Activated CD4-positive, CD25-positive, alpha-beta regulatory T cell (primary cell): ENCODE results near the gene PPARG.

ENCODE experiments used
- DNase-seq, 4 experiments: peaks; one replicate each; lab custom pipeline; 2025; lab: John Stamatoyannopoulos, UW

Gene PPARG

DNA sequence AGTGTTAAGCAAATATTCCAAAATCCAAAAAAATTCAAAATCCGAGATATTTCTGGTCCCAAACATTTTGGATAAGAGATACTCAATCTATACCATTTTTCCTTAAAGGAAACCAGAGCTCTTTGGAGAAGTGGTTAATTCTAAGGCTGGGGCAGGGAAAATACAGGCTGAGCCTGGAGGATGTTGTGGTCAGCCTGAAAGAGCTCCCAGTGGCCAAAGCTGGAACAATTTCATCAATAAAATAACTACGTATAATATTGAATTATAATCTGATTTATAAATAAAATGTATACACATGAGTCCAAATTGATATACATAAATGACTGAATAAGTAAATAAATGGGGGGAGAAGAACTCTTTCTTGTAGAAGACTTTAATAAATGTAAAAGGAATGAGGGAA is 24.6 kb downstream of the PPARG start:
- no peak for DNase-seq

DNA sequence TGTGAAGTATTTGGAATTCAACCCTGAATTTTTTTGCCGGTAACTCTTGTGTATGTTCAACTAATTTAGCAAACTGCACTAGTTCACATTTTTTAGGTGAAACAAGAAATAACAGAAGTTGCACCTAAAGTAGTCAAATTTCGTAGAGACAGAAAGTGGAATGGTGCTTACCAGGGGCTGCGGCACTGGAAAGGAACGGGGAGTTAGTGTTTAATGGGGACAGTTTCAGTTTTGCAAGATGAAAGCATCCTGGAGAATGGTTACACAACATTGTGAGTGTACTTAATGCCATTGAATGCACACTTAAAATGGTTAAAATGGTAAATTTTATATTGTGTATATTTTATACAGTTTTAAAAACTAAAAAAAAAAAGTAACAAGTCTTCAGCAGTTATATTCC is 27.4 kb downstream of the PPARG start:
- no peak for DNase-seq

DNA sequence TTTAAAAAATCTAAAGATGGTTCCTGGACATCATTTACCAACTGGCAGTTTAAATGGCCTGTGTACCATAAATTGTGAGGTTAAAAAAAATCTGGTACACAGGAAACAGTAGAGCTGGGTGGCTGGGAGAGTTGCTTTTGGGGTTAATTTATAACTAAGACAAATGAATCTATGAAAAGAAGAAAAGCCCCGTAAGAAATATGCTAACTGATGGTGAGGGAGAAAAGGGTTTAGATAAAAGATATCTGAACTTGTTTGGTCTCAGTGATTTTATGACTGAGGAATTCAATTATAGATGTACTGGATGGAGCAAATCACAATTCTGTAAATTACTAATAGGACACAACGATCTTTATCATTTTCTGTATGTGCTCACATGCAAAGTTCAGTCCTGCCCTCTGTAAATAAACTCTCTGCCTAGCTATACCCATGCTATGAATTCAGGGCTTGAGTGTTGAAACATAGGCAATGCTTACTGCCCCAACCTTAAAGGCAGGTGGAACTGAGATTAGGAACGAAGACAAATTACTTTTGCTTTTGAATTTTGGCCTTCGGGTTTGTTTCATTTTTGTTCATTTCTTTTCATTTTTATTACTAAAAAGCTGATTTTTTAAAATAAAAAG is 28.0 kb downstream of the PPARG start:
- no peak for DNase-seq

DNA sequence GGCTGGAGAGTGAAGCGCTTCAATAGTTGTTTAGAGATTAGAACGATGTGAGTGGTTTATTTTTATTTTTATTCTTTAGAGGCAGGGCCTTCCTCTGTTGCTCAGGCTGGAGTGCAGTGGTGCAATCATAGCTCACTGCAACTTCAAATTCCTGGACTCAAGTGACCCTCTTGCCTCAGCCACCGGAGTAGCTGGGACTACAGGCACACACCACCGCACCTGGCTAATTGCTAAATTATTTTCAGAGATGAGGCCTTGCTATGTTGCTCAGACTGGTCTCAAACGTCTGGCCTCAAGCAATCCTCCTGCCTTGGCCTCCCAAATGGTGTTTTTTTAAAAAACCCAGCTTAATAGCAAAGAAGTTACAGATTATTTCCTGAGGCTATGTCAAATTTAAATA is 29.0 kb downstream of the PPARG start:
- DNase-seq: no peak

DNA sequence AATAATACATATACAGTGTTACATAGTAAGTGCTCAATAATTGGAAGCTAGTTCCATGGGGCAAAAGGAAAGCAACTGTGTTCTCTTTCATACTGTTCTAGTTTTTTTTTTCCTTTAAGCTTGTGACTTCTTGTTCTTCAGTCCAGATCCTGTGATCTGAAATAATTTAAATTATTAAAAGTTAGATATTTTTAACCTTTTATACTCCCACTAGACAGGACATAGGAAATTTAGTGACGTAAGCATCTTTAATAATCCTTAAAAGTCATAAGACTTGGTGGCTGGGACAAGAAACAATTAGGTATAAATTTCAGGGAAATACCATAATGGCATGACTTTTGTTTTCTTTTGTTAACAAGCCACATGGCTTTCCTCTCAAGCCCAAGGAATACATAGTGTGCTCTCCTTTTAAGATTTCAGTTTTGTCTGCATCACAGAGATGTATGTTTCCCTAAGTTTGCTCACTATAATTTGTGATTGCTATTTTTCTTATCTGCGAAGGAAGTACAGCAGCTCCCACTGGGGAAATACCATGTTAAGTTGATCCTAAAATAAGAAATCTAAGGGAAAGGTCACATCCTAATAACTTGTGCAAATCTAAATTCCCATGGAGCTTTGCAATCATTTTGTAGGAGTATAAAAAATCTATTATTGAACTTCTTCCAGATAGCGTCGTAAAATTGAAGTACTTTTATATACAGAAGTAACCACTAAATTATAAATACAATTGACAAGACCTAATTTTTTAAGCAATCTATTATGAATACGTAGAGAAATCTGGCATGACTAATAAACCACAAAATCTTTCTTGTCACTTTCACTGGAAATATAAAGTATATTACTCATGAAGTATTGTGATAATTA is 30.1 kb downstream of the PPARG start:
- DNase-seq: no peak

DNA sequence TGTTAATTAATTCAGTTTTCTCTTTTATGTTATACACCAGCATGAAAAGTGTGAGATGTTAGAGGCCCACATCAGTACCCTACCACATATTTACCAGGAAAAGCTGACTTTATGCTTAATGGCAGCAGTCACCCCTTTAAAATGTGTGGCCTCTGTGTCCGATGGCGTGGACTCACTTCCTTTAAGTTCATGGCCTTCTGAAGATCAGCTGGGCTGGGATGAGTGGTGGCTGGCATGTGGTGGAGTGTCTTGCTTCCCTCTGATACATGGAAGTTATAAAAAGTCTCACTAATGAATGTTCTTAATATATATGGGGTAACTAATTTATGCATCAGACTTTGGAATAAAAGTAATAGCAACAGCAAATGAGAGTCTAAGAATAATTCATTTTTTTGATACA is 32.1 kb downstream of the PPARG start:
- DNase-seq: no peak

DNA sequence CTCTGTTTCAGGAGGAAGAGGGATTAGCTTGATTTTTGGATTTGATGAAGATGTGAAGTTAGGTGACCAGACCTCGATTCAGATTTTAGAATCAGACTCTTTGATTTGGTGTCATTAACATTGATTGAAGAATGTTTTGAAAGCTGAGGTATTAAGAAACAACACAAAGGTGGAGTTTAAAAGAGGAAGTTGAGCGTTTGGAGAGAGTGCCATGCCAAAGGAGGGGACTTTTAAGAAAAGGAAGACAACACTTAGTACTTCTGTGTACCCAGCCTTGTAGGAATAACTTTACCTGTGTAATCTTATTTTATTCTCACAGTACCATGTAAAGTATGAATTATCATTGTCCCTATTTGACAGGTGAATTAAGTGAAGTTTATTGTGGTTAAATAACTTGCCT is 34.4 kb downstream of the PPARG start:
- no peak for DNase-seq

DNA sequence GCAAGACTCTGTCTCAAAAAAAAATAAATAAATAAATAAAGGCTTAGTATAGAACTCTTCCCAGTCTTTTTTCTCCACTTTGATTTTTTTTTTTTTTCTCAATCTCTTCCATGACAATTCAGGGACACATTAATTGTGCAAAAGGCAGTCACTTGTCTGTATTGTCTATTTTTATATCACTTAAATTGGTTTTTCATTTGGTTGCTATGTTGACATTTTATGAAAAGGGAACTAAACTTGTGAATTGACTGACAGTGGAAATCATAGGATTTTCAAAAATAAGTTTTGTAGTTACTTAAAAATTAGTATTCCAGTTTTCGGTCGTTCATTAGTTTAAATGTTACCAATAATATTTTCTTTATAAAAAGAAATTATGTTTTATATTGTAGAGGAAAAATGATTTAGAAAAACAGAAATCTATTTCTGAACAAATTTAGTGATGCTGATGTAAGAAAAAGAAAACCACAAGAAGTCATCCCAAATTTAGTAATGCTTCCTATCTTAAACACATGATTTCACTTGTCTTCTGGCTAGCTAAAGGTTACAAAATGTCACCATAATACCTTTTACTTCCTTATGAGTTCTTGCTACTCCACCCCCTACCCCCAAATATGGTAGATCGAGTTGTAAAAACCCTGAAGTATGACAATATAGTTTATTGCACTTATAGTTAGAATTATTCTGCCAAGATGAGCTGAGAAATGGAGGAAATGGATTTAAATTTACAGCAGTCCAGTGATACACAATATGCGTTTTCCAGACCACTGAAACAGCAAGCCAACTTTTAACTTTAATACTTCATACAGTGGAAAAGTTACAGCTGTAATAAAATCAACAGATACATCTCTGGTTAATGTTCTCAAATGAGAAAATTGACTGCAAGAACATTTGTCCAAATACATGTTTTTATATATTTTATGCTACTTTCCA is 37.0 kb downstream of the PPARG start:
- no peak for DNase-seq

DNA sequence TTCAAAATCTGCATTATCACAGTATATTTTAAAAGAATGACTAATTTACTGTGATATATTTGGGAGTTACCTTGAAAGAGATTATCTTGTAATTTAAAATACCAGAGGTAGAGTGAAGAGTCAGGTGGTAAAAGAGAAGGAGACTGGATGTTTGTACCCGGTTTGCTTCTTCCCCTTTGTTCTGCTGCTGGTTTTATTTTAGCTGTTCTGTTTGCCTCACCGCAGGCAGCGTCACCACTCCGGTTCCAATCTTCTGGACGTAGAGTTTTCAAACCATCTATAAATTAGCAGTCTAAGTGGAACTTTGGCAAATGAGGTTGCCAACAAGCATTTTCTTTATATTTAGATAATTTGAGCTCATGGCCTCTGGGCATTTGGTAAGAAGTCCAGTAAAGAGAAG is 38.2 kb downstream of the PPARG start:
- DNase-seq: no peak

DNA sequence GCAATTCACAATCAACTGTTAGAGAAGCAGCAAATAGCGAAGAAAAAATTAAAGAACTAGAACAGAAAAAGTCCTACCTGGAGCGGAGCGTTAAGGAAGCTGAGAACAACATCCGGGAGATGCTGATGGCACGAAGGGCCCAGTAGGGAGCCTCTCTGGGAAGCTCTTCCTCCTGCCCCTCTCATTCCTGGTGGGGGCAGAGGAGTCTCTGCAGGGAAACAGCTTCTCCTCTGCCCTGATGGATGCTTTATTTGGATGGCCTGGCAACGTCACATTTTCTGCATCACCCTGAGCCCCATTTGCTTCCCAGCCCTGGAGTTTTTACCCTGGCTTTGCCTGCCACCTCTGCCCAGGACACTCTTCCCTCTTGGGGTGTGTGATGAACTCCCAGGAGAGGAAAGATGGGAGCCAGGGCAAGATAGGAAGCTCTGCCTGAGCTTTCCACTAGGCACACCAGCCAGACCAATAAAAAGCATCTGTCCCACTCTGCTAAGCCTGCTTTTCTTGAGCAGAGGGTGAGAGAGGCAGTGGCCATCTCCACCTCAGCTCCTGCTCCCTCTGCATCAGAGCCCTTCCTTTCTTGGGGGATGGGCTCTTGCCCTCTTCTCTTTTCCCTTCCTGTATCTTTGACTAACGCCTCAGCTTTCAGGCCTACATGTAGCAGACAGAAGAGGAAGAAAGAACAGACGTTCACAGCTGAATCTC is 39.4 kb downstream of the PPARG start:
- DNase-seq: no peak

DNA sequence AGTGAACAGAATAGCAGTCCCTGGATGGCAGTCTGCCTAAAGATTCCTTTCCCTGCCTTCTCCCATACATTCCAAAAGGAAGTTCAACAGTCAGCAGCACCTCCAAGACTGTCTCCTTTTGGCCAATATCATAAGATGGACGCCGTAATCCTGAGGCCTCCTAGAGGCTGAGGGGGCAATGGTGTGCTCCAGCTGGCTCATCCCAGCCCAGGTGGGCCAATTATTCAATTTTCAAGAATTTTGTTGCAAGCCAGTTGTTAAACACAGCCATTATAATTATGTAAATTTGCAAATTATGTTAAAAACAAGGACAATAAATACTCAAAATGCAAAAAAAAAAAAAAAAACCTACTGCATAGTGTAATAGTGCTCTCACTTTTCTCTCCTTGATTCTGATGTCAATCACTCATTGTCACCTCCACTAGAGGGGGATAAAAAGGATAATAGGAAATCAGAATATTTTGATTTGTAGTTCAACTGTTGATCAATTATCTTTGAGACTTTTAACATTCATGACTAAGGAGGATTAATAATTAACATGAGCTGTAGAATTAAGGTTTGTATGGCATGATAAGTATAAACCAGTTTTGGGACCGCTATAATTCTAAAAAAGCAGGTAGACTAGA is 40.1 kb downstream of the PPARG start:
- no peak for DNase-seq

DNA sequence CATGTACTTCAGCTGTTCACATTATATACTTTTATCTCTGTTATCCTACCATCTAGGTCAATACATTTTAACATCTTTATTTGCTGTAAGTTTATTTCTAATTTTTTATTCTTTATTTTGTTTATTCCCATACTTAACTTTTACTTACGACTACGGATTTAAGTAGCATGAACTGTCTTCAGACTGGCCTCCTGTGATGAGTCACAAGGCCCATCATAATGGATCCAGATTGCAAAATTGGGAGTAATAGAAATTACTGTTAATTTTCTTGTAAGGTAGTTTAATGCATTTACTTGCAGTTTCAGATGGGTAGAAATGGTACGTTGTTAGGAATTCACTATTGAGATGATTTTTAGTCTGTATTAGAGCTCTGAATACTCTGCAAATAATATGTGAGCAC is 45.9 kb downstream of the PPARG start:
- DNase-seq: no peak

DNA sequence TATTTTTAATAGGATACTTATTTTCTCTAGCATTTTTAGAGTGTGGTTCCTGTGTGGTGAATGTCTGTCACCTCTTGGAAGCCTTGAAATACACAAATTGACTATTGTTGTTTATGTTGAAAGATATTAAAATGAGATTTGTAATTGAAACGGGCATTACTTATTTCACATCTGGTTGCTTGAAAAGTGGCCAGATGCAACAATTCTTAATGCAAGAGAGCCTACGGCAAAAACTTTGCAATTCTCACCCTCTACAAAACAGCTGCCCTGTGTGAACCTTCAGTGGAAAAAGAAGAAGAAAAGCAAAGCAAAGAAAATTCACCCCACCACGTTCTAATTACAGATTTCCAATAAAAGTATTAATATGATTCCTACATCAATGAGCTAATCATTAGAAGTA is 46.6 kb downstream of the PPARG start:
- DNase-seq: no peak

DNA sequence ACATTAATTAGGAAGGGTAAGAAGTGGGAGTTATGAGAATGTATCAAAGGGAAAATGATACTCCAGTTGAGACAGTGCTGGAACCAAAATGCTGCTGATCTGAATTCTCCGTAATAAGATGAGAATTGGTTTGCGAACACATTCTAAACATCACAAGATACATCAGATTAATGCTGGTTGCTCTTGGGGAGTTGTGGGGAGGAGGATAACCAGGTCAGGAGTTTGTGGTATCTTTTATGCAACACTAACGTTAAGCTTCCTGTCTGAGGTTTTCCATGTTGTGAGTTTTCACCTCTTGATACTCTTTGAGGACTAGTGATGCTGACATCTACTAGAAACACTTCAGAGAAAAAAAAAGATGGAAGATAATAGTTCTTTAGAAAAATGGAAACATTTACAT is 47.2 kb downstream of the PPARG start:
- DNase-seq: no peak

DNA sequence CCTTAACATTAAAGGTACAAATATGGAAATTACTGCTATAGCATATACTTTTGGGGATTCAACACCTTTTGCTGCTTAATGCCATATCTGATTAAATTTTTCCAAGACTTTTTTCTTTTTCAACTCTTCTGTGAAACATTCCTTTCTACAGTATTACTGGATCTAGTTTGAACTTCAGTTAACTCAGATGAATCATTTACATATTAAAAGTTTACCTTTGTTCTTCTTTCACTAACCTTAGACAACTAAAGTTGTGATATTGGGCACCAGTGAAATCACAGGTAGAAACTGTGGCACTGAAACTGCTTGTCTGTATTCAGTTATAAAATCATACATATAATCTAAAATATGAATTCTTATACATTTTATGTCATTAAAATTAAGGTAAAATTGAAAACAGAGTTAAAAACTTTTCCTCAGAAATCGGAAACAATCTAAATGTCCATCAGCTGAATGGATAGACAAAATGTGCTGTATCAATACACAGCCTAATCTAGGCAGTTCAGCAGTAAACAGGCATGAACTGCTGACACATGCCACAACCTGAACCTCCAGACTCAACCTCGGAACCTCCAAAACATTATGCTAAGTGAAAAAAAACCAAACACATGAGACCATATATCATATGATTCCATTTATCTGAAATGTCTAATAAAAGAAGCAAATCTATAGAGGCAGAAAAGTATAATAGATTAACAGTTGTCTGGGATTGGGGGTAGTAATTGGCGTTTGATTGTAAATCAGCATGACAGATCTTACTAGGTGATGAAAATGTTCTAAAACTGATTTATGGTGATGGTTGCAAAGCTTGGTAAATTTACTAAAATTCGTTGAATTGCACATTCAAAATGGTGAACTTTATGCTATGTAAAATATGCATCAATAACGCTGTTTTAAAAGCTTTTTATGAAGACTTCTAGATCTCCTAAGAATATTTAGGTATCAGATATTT is 50.0 kb downstream of the PPARG start:
- no peak for DNase-seq

DNA sequence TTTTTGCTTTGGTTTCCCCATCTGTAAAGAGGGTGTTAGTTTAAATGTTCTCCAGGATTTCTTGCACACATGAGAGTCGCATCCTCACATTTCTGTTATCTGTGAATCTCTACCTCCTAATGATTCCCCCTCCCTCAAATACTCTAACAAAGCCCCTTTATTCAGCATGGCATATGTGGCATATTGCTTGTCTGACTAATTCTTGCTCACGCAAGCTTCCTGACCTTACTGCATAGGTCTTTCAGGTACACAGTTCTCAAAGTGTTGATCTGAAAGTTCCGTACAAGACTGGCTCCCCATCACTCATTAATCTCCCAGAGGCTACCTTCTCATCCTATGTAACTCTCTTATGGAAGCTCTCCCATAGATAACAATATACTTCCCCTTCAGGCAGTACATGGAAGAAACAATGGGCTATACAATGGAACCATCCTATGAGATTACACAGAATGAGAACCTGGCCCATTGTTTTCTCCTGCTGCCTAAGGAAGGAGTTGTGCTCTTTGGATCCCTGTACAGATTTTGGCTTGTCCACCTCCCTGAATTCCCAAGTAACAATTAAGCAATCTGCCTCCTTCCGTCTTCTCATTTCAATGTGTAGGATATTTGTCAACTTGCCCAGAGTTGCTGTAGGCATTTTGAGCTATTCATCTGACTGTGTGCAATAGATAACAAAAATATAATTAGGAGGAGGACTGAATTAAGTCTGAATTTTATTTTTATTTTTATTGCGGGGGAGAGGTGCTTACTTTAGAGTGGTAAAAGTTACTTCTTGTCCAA is 51.0 kb downstream of the PPARG start:
- DNase-seq: no peak

DNA sequence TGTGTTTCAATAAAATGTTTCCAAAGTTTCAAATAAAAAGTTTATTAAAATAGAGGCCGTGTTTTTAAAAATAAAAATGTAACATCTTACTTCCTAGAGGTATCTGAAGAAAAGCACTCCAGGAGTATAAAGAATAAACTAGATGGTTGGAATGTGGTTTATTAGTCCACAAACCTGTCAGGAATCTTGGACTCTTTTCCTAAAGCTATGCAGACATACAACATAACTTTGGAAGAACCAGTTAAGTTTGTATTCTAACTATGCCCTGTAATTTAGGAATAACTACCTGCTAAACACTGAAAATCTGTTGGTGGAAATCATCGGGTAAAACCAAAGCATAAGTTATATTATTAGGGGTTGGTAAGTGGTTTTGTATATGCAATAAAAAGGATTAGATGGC is 51.6 kb downstream of the PPARG start:
- DNase-seq: no peak

DNA sequence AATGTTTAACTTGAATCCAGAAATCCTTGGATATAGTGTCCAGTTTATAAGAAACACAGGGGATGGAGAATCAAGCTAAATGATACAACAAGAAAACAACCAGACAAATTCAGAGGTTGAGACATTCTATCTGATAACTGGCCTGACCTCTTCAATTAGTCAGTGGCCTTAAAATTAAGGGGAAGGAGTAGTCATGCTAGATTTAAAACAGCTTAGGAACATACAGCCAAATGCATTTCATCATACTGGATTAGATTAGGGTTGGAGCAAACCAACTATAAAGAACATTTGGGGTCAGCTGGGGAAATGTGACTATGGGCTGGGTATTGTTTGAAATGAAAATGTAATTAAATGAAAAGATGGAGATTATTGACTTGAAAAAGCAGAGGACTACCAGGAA is 53.3 kb downstream of the PPARG start:
- no peak for DNase-seq

DNA sequence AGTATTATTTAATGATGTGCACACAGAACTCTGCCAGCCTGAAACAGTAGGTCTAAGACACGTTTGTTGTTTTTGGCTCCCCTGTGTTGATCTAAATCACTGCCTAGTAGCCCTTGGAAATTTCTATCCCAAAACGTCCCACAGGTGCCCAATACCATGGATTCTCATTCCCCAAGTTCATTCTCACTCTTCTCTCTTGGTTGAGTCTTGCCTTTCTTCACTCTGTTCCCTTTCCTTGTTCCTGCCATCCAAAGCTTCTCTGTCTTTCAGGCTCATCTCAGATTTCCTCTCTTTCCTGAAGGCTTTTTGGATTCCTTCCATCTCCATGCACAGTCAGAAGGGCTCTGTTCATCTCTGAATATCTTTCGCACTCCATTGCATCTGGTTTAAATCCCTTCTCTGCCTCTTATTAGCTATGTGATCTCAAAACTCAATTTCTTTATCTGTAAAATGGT is 54.2 kb downstream of the PPARG start:
- DNase-seq: no peak

DNA sequence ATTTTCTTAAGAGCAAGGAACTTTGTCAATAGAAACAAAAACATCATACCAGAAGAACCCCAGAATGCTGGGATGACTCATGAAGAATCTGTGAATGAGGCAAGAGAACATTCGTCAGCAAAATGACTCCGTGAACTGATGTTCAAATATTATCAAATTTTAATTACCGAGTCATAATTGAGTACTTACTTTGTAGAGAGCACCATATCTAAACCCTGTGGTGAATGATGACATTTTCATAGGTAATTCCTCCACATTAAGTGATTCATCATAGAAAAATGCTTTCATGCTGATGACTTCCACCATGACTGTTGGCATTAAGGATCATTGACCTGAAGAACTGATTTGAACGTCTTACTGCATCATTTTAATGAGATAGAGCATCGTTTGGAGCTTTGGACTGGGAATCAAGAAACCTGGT is 56.3 kb downstream of the PPARG start:
- DNase-seq: no peak
